H1 (cell line): ENCODE data around the gene USP35. TPM values are rescaled to one million over a fixed set of nuclear protein-coding genes. Genes with fewer than 3 reads are reported as not detected.

ENCODE experiments used
- RAD21 ChIP-seq, 2 experiments: IDR thresholded peaks in 1 of 2; conservative IDR thresholded peaks in 1 of 2; 2 replicates each; pipeline ENCODE4 v1.6.1; 2011; ENCODE audit warnings: low read depth in 2 of 2, low read length in 2 of 2, improper control_type of control experiment in 1 of 2, inconsistent platforms in 1 of 2, mild to moderate bottlenecking in 1 of 2, moderate library complexity in 1 of 2
- SRF ChIP-seq: IDR thresholded peaks from 2 replicates; pipeline ENCODE4 v1.6.1; 2011; ENCODE audit warnings: mild to moderate bottlenecking, low read depth, low read length, moderate library complexity
- polyA plus RNA-seq, 7 experiments: library from polyadenylated mRNA; depleted of rRNA in 3 of 7; stranded (reverse) in 5 of 7; unstranded in 2 of 7; fragments of >200 nt in 5 of 7; fragments of 200-250 nt in 2 of 7; gene quantifications; 1 replicate in 5 of 7; 2 replicates in 1 of 7; 4 replicates in 1 of 7; pipeline versions ENCODE4 v1.2.1 to v1.2.3, GENCODE V29; 2011 to 2013; ENCODE audit warnings: missing spikeins in 2 of 7, mixed read lengths in 2 of 7
- total RNA-seq: library from RNA; stranded (reverse); fragmentation: NEBNext Ultra II Directional; extraction: Animal tissue kit (Norgen Biotek cat#: 25700); gene quantifications from 2 replicates; pipeline ENCODE4 v1.2.1, GENCODE V29; 2021

The USP35 gene
- total and polyA plus RNA-seq, 2 of the 8 experiments (the other 6 are each of a cell fraction or from before 2014, with no cell fraction given), result 4.6 to 6.8 TPM

DNA sequence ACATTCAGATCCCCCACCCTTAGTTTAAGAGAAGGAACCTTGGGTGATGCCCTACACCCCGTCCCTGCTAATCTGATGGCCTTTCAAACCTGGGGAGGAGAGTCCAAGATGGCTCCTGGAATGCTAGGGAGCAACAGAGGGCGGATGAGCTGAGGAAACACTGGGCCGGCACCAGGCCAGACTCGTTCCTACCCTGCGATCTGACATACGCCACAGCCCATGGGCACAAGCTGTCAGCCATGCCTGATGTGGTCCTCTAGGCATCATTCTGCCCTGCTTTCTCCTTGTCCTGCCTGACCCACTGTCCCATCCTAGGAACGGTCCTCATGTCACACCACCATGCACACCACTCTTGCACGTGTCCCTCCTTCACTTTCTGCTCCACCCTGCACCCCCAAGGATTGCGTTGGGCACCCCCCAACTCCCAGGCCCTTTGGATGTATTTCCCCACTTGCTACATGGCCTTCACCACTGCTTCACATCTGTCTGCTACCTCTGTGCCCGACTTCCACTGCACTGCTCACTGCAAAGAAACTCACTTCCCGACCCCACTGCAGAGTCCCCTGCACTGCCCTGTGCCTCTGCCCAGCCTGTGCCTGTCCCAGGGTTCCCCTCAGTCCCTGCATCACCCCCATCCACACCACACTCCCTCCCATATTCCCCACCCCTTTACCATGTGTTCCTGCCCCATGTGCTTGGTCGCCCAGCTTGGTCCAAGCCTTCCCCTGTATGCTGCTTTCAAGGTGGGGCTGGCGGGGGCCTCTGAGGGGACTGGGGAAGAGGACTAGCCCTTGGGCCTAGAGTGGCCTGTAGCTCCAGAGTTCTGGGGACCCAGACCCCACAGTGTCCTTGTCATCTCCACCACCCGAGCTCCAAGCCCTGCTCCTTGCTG, 29.2 kb downstream of the USP35 start (continued):
- TF ChIP-seq RAD21 (IDR thresholded peaks at IDR 0.05 in 1 of 2, conservative IDR thresholded peaks at IDR 0.05 in 1 of 2; ENCODE audit: low read depth in 2 of 2, low read length in 2 of 2) (no peak), SRF (no peak)
- TF ChIP-seq, all 59 proteins: peak for 0
